GM21526 (cell line): Measurements from ENCODE around the gene TUBA3E.
A peak's percentile ranks its signal among the peaks of the same experiment; 100 is the strongest.
"Not testable (repeated sequence)": the region's sequence is repeated elsewhere in the genome, so short reads cannot be mapped to it uniquely, and the experiment has no call there.

Experiments
- ATAC-seq: cut with Tn5 transposase; IDR thresholded peaks from one replicate; pipeline ENCODE4 v1.9.1; 2021; ENCODE audit warnings: moderate library complexity; ENCODE audit not compliant: unreplicated experiment, low FRiP score

Gene TUBA3E

DNA sequence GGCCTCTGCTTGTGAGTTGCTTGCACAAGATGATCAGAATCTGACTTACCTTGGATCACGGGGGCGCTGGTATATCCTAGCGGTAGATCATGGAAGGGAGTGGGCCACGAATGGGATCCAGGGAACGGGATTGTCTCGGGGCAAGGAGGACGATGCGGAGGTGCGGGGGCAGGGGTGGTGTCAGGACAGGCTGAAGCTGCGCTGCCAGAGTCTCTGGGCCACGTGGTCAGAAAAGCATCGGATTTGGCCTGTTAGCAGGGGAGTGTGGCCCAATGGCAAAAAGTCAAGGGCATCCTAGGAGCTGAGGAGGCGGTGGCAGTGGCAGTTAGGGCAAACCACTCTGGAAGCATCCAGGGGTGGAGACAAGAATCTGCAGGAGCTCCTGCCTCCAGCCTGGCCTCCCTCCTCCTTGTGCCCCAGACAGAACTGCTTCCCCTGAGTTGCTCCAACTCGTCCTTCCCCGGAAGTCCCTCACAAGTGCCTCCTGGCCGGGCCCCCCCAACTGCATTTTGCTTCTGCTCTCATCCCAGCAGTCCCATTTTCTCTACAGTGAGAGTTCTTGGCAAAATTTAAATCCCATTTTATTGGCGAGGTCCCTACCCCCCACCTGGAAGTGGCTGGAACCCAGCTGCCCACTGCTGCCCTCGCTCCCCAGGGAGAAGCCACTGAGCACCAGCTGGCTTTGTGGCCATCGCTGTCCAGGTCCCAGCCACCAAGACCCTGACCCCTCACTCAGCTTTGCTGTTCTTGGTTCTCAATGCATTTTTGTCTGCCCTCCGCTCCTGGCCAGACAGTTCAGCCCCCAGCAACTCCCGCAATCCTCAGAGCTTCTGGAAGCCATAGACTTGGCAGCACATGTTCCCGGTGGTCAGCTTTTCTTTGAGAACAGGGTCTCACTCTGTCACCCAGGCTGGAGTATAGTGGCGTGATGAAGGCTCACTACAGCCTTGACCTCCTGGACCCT lies 47.8 kb downstream of the TUBA3E start:
- ATAC-seq: no peak

GRCh38 chr2:130148515-130148914 lies 49.7 kb downstream of the TUBA3E start:
- not testable (repeated sequence) for ATAC-seq

GRCh38 chr2:130145006-130145414 lies 53.2 kb downstream of the TUBA3E start, which contains the start of gene CCDC74B:
TSS of gene CCDC74B (minus strand) at chr2:130145112. CDS start at chr2:130144996, 116 bp downstream.
- peak; percentile 87 for ATAC-seq

GRCh38 chr2:130143266-130144039 lies 54.8 kb downstream of the TUBA3E start:
- ATAC-seq: not testable (repeated sequence)

- ATAC-seq: not testable (repeated sequence)
Observed at GRCh38 chr2:130142396-130143265, 55.6 kb downstream of the TUBA3E start.
